Left colon (tissue), 2 donors: Measurements from ENCODE around the gene IDUA. TPM values are rescaled to one million over a fixed set of nuclear protein-coding genes. Genes with fewer than 3 reads are reported as not detected.
"Not testable (repeated sequence)": the region's sequence is repeated elsewhere in the genome, so short reads cannot be mapped to it uniquely, and the experiment has no call there.

Experiments
- ATAC-seq: fragments of 200-7000 bp; cut with Tn5 transposase; one replicate; pipeline ENCODE4 v1.9.1; 2020; ENCODE audit warnings: mild to moderate bottlenecking, moderate library complexity
- DNase-seq, 2 donors: peaks; one replicate each; pipeline ENCODE4 v3.0.0-alpha.2; 2020
- intact Hi-C, 2 donors: fragments of 100-400 bp; cut with DNase I in 1 of 2; cut with micrococcal nuclease in 1 of 2; formaldehyde crosslinking; loops; one replicate each; pipeline versions ENCODE4 v1.11.2 to v1.14.0; 2022; cut with DNase I, micrococcal nuclease
- total RNA-seq, 2 donors: library from RNA; stranded (reverse); fragmentation: NEBNext Ultra II Directional; extraction: Animal tissue kit (Norgen Biotek cat#: 25700); gene quantifications; one replicate each; pipeline ENCODE4 v1.2.1, GENCODE V29; 2021
- donor health status: DM: no; HTN: no; CAD: no.
- donor health status: DM: yes; HTN: yes; CAD: no.

The IDUA gene
- total RNA-seq, 2 donors from 2014 or later = 28.7 to 40.9 TPM

- no peak for ATAC-seq
- DNase-seq = no peak
- intact Hi-C loops = no loop called here
These were observed 49.3 kb downstream of the IDUA start for GRCh38 chr4:1036095-1036494.

- DNase-seq (no peak), ATAC-seq (no peak)
- intact Hi-C loops = no loop called here
These were observed 50.3 kb downstream of the IDUA start for GRCh38 chr4:1036976-1037810.

GRCh38 chr4:1038948-1039492 is 52.2 kb downstream of the IDUA start:
- intact Hi-C loops = no loop called here
- no peak for ATAC-seq

GRCh38 chr4:1039493-1040343 is 52.9 kb downstream of the IDUA start:
- no peak for DNase-seq
- intact Hi-C loops = no loop called here
- peak; percentile 51 for ATAC-seq

More at GRCh38 chr4:1038948-1039492, 52.2 kb downstream of the IDUA start:
- DNase-seq = no peak

GRCh38 chr4:1040344-1041146 is 53.7 kb downstream of the IDUA start:
- DNase-seq = no peak
- intact Hi-C loops = no loop called here
- ATAC-seq = no peak

- intact Hi-C loops = no loop called here
- DNase-seq (no peak), ATAC-seq (peak; percentile 10)
These were observed 54.5 kb downstream of the IDUA start for GRCh38 chr4:1041147-1041935.

GRCh38 chr4:1041936-1042330 is 55.1 kb downstream of the IDUA start:
- no peak for DNase-seq

GRCh38 chr4:1042352-1043055 is 55.7 kb downstream of the IDUA start:
- DNase-seq (no peak), ATAC-seq (no peak)
- intact Hi-C loops = no loop called here

More at GRCh38 chr4:1041936-1042330, 55.1 kb downstream of the IDUA start:
- ATAC-seq = no peak
- intact Hi-C loops = no loop called here

- DNase-seq (no peak), ATAC-seq (no peak)
- intact Hi-C loops = no loop called here
These were observed 56.3 kb downstream of the IDUA start for GRCh38 chr4:1043162-1043561.

GRCh38 chr4:1043651-1044468 is 57.0 kb downstream of the IDUA start:
- peak; percentile 53 to 78 for DNase-seq
- intact Hi-C loops = no loop called here
- ATAC-seq = no peak

- no peak for ATAC-seq
- intact Hi-C loops = no loop called here
- peak; percentile 3 to 23 for DNase-seq
These were observed 57.8 kb downstream of the IDUA start for GRCh38 chr4:1044469-1045192.

GRCh38 chr4:1045193-1045594 is 58.4 kb downstream of the IDUA start:
- peak; percentile 38 for ATAC-seq
- DNase-seq = peak; percentile 26 to 32
- intact Hi-C loops = no loop called here

- ATAC-seq (no peak), DNase-seq (peak; percentile 8 to 25)
- intact Hi-C loops = no loop called here
These were observed 58.9 kb downstream of the IDUA start for GRCh38 chr4:1045595-1046201.

GRCh38 chr4:1046581-1047011 is 59.8 kb downstream of the IDUA start:
- ATAC-seq (peak; percentile 66), DNase-seq (peak; percentile 64 to 81)
- intact Hi-C loops = not testable (repeated sequence)

- DNase-seq = peak; percentile 44 to 53
These were observed 60.5 kb downstream of the IDUA start for GRCh38 chr4:1047106-1047975.

More at GRCh38 chr4:1047106-1047975, 60.5 kb downstream of the IDUA start:
- peak; percentile 60 for ATAC-seq
- intact Hi-C loops = no loop called here
